Sigmoid colon (tissue), 7 donors: ENCODE results near the gene TRIB2. TPM values are rescaled to one million over a fixed set of nuclear protein-coding genes. Genes with fewer than 3 reads are reported as not detected.

Experiments used
- DNase-seq: peaks from one replicate; pipeline ENCODE4 v3.0.0-alpha.2; 2019
- H3K27ac ChIP-seq, 4 donors: fragments of 200-600 bp; sonication (generic); one replicate each; pipeline ENCODE4 v1.5.1; 2016 to 2019; ENCODE audit warnings: mild to moderate bottlenecking in 1 of 4
- H3K27me3 ChIP-seq, 3 donors: fragments of 200-600 bp; sonication (generic); one replicate each; pipeline ENCODE4 v1.5.1; 2019; ENCODE audit warnings: mild to moderate bottlenecking in 1 of 3
- H3K36me3 ChIP-seq, 4 donors: fragments of 200-600 bp; sonication (generic); one replicate each; pipeline ENCODE4 v1.5.1; 2016 to 2019
- H3K4me1 ChIP-seq, 4 donors: fragments of 200-600 bp; sonication (generic); one replicate each; pipeline ENCODE4 v1.5.1; 2017 to 2019
- H3K4me3 ChIP-seq, 4 donors: fragments of 200-600 bp; sonication (generic); one replicate each; pipeline ENCODE4 v1.5.1; 2017 to 2019; ENCODE audit warnings: mild to moderate bottlenecking in 2 of 4, moderate library complexity in 1 of 4
- H3K9me3 ChIP-seq, 4 donors: fragments of 200-600 bp in 3 of 4; sonication (generic) in 3 of 4; one replicate each; pipeline versions ENCODE4 v1.5.1 to v1.6.1; 2013 to 2019
- EP300 ChIP-seq, 4 donors: sonication (generic); formaldehyde crosslinking; IDR thresholded peaks; one replicate each; pipeline ENCODE4 v1.6.1; 2017; ENCODE audit warnings: antibody characterized with exemption in 4 of 4
- POLR2A ChIP-seq, 2 donors: fragments of 450-650 bp; IDR thresholded peaks; one replicate each; pipeline ENCODE4 v1.6.1; 2016; ENCODE audit warnings: antibody characterized with exemption in 2 of 2, mild to moderate bottlenecking in 2 of 2, moderate library complexity in 2 of 2
- POLR2AphosphoS5 ChIP-seq, 4 donors: sonication (generic); formaldehyde crosslinking; IDR thresholded peaks; one replicate each; pipeline ENCODE4 v1.6.1; 2017; ENCODE audit warnings: antibody characterized with exemption in 4 of 4
- WGBS, 2 donors: extraction: QIAGEN DNeasy Blood & Tissue Kit; methylation state at CpG; one replicate each; pipeline ENCODE4 v1.1.7; 2013; 5-methylcytosine and 5-hydroxymethylcytosine counted together
- intact Hi-C: fragments of 100-400 bp; cut with DNase I; formaldehyde crosslinking; loops from one replicate; pipeline ENCODE4 v1.15.1; 2023
- polyA plus RNA-seq, 3 donors: library from polyadenylated mRNA; stranded (reverse); fragments of 200-250 nt; gene quantifications; one replicate each; pipeline ENCODE4 v1.2.3, GENCODE V29; 2013
- total RNA-seq, 4 donors: library from RNA; depleted of rRNA; stranded (reverse); fragments of >200 nt; gene quantifications; one replicate each; pipeline ENCODE4 v1.1.0, GENCODE V29; 2016
- TF ChIP-seq, protein P1 (sequence below), 4 experiments: fragments of 450-650 bp in 3 of 4; fragments of 200-600 bp in 1 of 4; IDR thresholded peaks; one replicate each; pipeline ENCODE4 v1.5.1; 2016 to 2019; ENCODE audit warnings: antibody characterized with exemption in 4 of 4, mild to moderate bottlenecking in 3 of 4, moderate library complexity in 2 of 4
- donor health status: healthy with polysubstance abuse.
- donor health status: Bipolar disorder and iron deficiency.
- donor health status: healthy.

Gene TRIB2
- total and polyA plus RNA-seq, 7 donors: 1.4 to 56.2 (median 34.2) TPM

DNA sequence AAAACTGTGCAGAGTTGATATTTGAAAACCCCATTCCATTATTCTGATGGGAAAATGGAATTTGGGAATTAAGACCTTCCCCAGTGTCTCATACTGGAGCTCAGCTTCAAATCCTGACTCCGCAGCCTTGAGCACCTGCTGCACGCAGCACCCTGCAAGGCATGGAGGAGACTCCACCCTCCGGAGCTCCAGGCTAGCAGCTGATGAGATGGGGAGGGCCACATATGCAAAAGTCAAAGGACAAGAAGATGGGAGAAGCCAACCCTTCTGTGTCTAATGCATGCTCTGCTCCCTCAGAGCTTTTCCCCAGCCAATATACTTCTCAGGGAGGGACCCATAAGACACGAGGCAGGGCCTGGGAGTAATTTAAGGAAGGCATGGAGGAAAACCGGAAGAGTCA lies 34.7 kb upstream of the TRIB2 start:
- no peak for TF ChIP-seq POLR2AphosphoS5 (IDR thresholded peaks at IDR 0.05)
- DNase-seq: no peak
- Histone ChIP-seq H3K4me3 (no peak overlapping the region), H3K27ac (peak overlapping the region in 1 of 4 donors; percentile 85), H3K36me3 (no peaks in the 10 kb centered on the region), H3K27me3 (no peaks in the 10 kb centered on the region), H3K9me3 (no peaks in the 10 kb centered on the region), H3K4me1 (peaks cover 0 to 36% (median 29%) of the 10 kb centered on the region in 4 donors)
- WGBS, 2 donors: 74 to 83% methylated on average over 5 of the region's 5 CpGs
- intact Hi-C loops: loop anchor here (10.0 kb wide), 1 partner anchor 137 kb away; no protein-coding TSS in a partner anchor

DNA sequence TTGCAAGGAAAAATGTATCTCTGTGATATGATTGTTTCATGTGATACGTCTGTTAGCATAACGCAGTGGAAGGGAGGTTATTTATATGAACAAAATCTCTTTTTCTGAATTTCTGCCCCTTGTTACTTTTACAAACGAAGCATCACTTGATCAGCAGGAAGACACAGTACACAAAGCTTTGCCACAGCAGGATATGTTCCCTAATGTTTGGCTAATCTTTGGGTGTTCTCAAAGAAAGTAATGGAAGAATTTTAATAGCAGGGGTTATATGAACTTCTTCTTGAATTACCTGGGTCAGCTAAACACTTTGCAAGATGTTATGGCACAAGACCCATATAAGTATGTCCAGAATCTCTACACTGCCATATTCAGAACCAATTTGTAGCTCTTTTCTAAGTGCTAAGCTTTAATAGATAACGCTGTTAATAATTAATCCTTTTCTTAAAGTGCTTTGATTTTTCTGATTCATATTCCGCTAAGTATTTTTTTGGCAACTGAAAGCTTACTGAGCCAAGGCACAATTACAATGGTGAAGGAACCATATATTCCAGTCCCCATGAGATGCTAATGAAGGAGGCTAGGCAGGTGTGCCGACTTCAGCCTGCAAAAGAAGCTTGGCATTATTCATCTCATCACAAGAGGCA lies 33.2 kb upstream of the TRIB2 start:
- peak overlapping the region in 1 of 4 donors; percentile 25 for H3K4me3 ChIP-seq
- TF ChIP-seq, protein P1, sequence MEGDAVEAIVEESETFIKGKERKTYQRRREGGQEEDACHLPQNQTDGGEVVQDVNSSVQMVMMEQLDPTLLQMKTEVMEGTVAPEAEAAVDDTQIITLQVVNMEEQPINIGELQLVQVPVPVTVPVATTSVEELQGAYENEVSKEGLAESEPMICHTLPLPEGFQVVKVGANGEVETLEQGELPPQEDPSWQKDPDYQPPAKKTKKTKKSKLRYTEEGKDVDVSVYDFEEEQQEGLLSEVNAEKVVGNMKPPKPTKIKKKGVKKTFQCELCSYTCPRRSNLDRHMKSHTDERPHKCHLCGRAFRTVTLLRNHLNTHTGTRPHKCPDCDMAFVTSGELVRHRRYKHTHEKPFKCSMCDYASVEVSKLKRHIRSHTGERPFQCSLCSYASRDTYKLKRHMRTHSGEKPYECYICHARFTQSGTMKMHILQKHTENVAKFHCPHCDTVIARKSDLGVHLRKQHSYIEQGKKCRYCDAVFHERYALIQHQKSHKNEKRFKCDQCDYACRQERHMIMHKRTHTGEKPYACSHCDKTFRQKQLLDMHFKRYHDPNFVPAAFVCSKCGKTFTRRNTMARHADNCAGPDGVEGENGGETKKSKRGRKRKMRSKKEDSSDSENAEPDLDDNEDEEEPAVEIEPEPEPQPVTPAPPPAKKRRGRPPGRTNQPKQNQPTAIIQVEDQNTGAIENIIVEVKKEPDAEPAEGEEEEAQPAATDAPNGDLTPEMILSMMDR (IDR thresholded peaks at IDR 0.05): no peak
- TF ChIP-seq POLR2AphosphoS5 (IDR thresholded peaks at IDR 0.05) (no peak), POLR2A (IDR thresholded peaks at IDR 0.05) (no peak), EP300 (IDR thresholded peaks at IDR 0.05) (no peak)
- peak overlapping the region in 3 of 4 donors; percentile 74 to 85 (median 79) for H3K27ac ChIP-seq
- no peaks in the 10 kb centered on the region for H3K9me3 ChIP-seq
- H3K36me3 ChIP-seq: no peaks in the 10 kb centered on the region
- intact Hi-C loops: loop anchor here (2.0 to 10.0 kb wide), 2 partner anchors 95 to 139 kb away; no protein-coding TSS in a partner anchor
- H3K4me1 ChIP-seq: peaks cover 0 to 47% (median 37%) of the 10 kb centered on the region in 4 donors
- no peaks in the 10 kb centered on the region for H3K27me3 ChIP-seq
- DNase-seq: no peak
- WGBS, 2 donors: 79 to 90% methylated on average over 6 of the region's 6 CpGs

DNA sequence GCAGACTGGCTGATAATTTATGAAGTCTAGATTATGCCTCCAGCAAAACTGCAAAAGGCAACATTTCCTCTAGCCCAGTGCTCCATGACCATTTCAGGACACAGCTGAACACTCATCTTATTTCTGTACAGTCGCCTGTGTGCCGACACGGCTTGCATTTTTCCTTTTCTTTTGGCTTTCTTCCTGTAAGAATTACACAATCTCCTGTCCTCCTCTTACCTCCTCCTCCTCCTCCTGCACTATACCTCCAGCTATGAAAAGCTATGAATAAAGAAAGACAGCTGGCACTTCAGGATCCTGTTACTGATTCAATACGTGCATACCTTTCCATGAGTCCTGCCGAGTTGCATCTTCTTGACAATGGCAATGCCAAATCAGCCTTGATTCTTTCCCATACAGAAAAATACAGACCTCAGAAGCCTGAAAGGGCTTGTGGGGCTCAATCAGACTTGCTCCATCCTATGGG lies 32.2 kb upstream of the TRIB2 start:
- Histone ChIP-seq H3K9me3 (no peaks in the 10 kb centered on the region), H3K4me3 (peak overlapping the region in 1 of 4 donors; percentile 25), H3K36me3 (no peaks in the 10 kb centered on the region), H3K27ac (peak overlapping the region; percentile 45 to 85 (median 76)), H3K27me3 (no peaks in the 10 kb centered on the region), H3K4me1 (peaks cover 0 to 47% (median 37%) of the 10 kb centered on the region in 4 donors)
- 55 to 65% methylated on average over 5 of the region's 5 CpGs for WGBS, 2 donors
- peak; percentile 71 for DNase-seq
- intact Hi-C loops: loop anchor here (2.0 to 10.0 kb wide), 2 partner anchors 96 to 140 kb away; no protein-coding TSS in a partner anchor
- TF ChIP-seq EP300 (IDR thresholded peaks at IDR 0.05) (peak in 2 of 4 donors; percentile 60 to 87), POLR2A (IDR thresholded peaks at IDR 0.05) (no peak), POLR2AphosphoS5 (IDR thresholded peaks at IDR 0.05) (peak; percentile 51 to 85 (median 63))

DNA sequence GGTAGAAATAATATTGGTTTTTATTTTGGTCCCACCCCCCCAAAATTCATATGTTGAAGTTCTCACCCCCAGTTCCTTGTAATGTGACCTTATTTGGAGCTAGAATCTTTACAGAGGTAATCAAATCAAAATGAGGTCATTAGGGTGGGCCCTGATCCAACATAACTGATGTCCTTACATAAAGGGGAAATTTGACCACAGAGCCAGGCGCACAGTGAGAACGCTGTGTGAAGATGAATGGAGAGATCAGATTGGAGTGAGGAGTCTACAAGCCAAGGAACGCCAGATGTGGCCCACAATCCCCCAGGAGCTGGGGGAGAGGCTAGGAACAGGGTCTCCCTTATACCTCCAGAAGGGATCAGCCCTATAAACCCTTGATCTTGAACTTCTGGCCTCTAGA lies 31.6 kb upstream of the TRIB2 start:
- intact Hi-C loops: loop anchor here (2.0 to 10.0 kb wide), 2 partner anchors 96 to 140 kb away; no protein-coding TSS in a partner anchor
- TF ChIP-seq POLR2A (IDR thresholded peaks at IDR 0.05) (no peak), POLR2AphosphoS5 (IDR thresholded peaks at IDR 0.05) (peak in 2 of 4 donors; percentile 13 to 60), EP300 (IDR thresholded peaks at IDR 0.05) (peak in 2 of 4 donors; percentile 38 to 82)
- TF ChIP-seq, protein P1 (IDR thresholded peaks at IDR 0.05): no peak
- H3K27me3 ChIP-seq: no peaks in the 10 kb centered on the region
- H3K36me3 ChIP-seq: no peaks in the 10 kb centered on the region
- H3K9me3 ChIP-seq: peaks cover 0 to 3% (median 0%) of the 10 kb centered on the region in 4 donors
- peaks cover 0 to 47% (median 37%) of the 10 kb centered on the region in 4 donors for H3K4me1 ChIP-seq
- H3K27ac ChIP-seq: peak overlapping the region; percentile 45 to 85 (median 76)
- no peak overlapping the region for H3K4me3 ChIP-seq
- WGBS, 2 donors: 86 to 95% methylated on average over 3 of the region's 3 CpGs
- no peak for DNase-seq

DNA sequence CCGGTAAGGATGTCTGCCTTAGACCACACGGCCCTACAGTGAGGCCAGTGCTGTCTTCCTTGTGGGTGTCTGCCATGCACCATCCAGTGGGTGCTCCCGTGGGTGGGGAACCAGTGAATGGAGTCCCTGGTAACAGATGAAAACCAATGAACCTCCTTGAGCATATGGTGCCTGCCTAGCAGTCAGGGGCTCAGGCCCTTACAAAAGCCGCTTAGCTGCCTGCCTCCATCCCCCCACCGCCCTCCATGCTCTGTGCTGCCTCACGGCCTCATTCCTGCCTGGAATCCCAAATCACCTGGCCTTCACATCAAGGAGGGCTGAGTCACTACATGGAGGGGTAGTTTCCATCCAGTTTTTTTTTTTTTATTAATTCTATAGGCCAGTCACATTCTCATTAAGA lies 30.8 kb upstream of the TRIB2 start:
- H3K27me3 ChIP-seq: no peaks in the 10 kb centered on the region
- TF ChIP-seq POLR2A (IDR thresholded peaks at IDR 0.05): no peak
- TF ChIP-seq, protein P1 (IDR thresholded peaks at IDR 0.05): no peak
- TF ChIP-seq POLR2AphosphoS5 (IDR thresholded peaks at IDR 0.05): no peak
- TF ChIP-seq EP300 (IDR thresholded peaks at IDR 0.05): no peak
- H3K9me3 ChIP-seq: peaks cover 0 to 3% (median 0%) of the 10 kb centered on the region in 4 donors
- DNase-seq: no peak
- WGBS, 2 donors: 86 to 94% methylated on average over 6 of the region's 6 CpGs
- peak overlapping the region in 3 of 4 donors; percentile 74 to 85 (median 79) for H3K27ac ChIP-seq
- H3K4me3 ChIP-seq: no peak overlapping the region
- H3K36me3 ChIP-seq: no peaks in the 10 kb centered on the region
- H3K4me1 ChIP-seq: peaks cover 0 to 47% (median 37%) of the 10 kb centered on the region in 4 donors
- intact Hi-C loops: loop anchor here (2.0 to 10.0 kb wide), 2 partner anchors 97 to 141 kb away; no protein-coding TSS in a partner anchor
